GM18517 (cell line): Measurements from ENCODE around the gene DNASE1L1.

Experiments used
- ATAC-seq: cut with Tn5 transposase; IDR thresholded peaks from one replicate; pipeline ENCODE4 v1.9.1; 2021; ENCODE audit warnings: mild to moderate bottlenecking, moderate library complexity; ENCODE audit not compliant: unreplicated experiment

DNASE1L1 gene

GRCh38 chrX:154409222-154409871 lies at the start of gene DNASE1L1:
TSS of gene DNASE1L1 (minus strand) at chrX:154409254. CDS start at chrX:154405568, 3,686 bp downstream.
- ATAC-seq: no peak

DNA sequence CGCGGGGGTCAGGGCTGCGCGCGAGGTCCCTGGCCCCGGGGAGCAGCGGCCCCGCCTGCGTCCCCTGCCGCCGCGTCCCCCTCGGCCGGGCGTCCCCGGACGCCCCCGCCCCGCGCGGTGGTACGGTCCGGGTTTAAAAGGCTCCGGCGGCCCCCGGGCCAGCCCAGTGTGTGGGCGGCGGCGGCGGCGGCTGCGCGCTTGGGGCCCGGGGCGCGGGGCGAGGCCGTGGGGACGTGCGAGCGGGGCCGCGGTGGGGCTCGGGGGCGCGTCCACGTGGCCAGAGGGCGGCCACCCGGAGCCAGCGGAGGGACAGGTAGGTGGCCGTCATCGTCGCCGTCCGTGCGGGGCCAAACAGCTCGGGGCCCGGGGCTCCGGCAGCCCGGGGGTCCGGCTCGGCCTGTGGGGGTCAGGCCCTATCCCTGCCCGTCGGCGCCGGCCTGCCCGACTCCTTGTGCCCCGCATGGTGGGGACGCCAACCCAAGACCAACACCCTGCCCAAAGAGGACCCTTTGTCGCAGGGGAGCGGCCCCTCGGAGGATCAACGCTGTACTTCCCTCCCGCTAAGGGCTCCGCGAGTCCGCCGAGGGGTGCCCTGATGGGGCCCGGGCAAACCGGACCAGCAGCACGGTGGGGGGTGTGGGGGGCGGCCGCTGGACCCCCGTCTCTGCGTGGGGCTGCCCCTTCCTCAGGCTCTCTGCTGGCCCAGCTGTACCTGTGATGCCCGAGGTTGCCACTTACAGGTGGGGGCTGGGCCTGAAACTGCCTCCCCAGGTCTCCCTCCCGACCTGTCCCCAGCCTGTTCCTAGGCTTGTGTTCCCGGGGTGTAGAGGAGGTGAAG lies 49.3 kb upstream of the DNASE1L1 start, which contains the start of gene PLXNA3:
PLXNA3 (plus strand) TSS at position 166 of the 838 bp plus-strand sequence. CDS start 1,903 bp downstream, outside the sequence.
- ATAC-seq: no peak

DNA sequence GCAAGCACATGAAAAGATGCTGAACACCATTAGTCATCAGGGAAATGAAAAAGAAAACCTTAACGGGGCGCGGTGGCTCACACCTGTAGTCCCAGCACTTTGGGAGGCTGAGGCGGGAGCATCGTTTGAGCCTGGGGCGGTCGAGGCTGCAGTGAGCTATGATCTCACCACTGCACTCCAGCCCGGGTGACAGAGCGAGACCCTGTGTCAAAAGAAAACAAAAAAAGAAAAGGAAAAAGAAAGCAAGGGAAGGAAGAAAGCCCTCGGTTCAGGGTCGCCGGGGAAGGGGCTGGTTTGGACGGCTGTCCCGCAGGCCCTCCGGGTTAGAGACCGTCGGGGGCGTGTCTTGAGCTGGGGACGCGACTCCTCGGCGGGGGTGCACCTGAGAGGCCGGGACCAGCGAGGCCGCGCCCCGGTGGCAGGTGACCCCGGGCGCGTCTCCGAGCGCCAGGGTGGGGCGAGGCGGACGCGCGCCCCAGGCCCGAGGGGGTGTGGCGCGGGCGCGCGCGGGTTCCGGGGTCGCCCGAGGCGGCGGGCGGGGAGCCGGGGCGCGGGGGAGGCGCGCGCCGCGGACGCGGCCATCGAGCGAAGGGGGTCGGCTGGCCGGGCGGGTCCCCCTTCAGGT lies 48.5 kb upstream of the DNASE1L1 start:
- no peak for ATAC-seq

DNA sequence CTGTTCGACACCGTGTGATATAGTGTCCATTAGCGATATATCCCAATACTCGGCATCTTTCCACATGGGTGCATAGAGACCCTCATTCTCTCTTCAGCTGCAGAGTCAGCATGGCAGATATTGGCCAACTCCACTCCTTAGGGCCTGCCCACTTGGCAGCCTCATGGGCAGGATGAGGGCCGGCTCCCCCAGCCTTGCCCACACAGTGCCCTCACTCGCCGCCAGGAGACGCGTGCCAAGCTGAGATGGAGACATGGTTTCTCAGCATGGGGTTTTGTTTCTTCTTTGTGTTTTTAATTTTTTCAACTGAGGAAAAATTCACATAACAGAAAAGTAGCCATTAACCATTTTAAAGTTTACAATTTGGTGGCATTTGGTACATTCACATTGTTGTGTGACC lies 43.8 kb upstream of the DNASE1L1 start:
- ATAC-seq: no peak

DNA sequence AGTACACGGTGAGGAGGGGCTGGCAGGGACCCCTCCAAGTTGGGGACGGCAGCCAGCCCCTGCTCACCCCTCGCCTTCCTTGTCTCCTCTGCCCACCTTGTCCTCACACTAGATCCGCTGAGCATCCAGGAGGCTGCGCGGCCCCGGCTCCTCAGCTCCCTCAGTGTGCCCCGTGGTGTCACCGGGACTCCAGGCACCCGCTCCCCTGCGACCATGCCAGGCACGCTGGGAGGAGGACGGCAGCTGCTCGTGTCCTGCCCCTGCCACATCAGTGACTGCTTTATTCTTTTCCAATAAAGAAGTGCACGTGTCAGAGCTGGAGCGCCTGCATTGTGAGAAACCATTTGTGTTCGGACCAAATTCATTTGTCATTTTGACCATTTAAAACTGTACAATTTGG lies 41.3 kb upstream of the DNASE1L1 start:
- ATAC-seq: no peak

- no peak for ATAC-seq
These were observed 40.6 kb upstream of the DNASE1L1 start for GRCh38 chrX:154449618-154450017.

DNA sequence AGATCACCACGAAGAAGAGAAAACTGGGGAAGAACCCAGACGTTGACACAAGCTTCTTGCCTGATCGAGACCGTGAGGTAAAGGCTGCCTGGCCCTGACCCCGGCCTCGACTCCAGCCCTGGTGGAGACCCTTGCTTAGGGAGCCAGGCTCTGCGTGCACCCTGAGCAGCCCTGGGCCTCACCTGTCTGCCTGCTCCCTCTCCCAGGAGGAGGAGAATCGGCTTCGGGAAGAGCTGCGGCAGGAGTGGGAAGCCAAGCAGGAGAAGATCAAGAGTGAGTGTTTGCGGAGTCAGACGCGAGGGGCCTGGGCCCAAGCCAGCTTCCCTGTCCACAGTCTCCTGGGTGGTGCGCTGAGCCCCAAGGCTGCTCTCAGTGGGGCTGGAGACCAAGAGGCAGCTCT lies 39.4 kb upstream of the DNASE1L1 start:
- ATAC-seq: no peak

- no peak for ATAC-seq
These were observed 37.4 kb upstream of the DNASE1L1 start for GRCh38 chrX:154446430-154446829.

DNA sequence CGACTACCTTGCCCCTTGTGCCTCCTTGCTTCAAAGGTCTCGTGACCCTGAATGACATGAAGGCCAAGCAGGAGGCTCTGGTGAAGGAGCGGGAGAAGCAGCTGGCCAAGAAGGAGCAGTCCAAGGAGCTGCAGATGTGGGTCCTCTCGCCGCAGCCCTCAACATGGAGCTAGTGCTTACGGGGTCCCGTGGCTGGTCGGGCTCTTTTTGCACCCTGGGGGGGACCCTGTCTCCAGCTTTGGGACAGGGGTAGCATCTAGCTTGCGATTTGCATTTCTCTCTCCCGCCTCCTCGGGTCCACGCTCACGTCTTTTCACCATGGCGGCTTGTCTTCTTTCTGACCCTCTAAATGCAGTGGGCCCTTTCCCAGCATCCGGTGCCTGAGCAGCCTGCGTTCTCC lies 36.7 kb upstream of the DNASE1L1 start:
- no peak for ATAC-seq

- no peak for ATAC-seq
These were observed 35.7 kb upstream of the DNASE1L1 start for GRCh38 chrX:154444755-154445246.

GRCh38 chrX:154443992-154444754 lies 35.1 kb upstream of the DNASE1L1 start, which contains the start of gene FAM50A:
TSS of gene FAM50A (plus strand) at chrX:154444141. CDS start at chrX:154444236, 95 bp downstream.
- ATAC-seq: peak; percentile 67

GRCh38 chrX:154443479-154443910 lies 34.4 kb upstream of the DNASE1L1 start:
- ATAC-seq: no peak

GRCh38 chrX:154441984-154442707 lies 33.1 kb upstream of the DNASE1L1 start:
- ATAC-seq: no peak

- no peak for ATAC-seq
These were observed 32.5 kb upstream of the DNASE1L1 start for GRCh38 chrX:154441564-154441963.

DNA sequence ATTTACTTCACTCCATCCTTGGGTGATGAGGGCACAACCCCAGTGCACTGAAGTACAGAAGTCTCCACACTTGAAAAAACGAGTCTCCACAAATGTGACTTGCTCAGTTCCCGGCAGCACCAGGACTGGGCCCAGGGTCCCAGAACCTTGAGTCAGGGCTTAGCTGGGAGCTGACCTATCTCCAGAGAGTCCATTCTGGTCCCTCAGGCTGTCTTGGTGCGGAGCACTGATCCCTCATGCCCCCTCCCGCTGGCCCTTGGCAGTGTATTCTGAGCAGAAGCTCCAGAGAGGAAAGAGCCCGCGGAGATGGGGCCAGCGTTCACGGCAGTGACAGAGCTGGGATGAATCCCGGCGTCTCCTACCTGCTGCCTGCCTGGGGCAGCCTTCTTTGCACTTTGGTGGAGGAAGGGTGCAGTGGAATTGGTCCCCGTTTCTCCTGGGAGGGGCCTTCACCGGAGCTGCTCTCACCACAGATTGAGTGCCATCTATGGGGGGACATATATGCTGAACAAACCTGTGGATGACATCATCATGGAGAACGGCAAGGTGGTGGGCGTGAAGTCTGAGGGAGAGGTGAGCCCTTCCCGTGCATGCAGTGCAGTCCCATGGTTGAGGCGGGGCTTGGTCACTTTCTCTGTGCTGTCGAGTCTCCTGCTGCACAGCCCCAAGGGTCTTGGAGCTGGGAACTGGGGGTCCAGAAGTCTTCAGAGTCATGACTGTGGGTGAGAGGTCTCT lies 31.7 kb upstream of the DNASE1L1 start:
- ATAC-seq: no peak

GRCh38 chrX:154439841-154440240 lies 30.8 kb upstream of the DNASE1L1 start:
- ATAC-seq: no peak

GRCh38 chrX:154437971-154438893 lies 29.2 kb upstream of the DNASE1L1 start:
- ATAC-seq: no peak
